Neural progenitor cell (in vitro differentiated cells): Measurements from ENCODE around the gene B3GALT5. TPM values are rescaled to one million over a fixed set of nuclear protein-coding genes. Genes with fewer than 3 reads are reported as not detected.

Experiments used
- DNase-seq: peaks from one replicate; pipeline ENCODE4 v3.0.0-alpha.2; 2016; ENCODE audit warnings: low spot score
- H2AFZ ChIP-seq: fragments of 200-600 bp; sonication (generic); replicated peaks from 2 replicates; pipeline ENCODE4 v1.6.1; 2016; ENCODE audit warnings: antibody characterized with exemption
- H3F3A ChIP-seq: fragments of 200-600 bp; sonication (generic); 2 replicates; pipeline ENCODE4 v1.6.1; 2016; ENCODE audit warnings: antibody characterized with exemption, low read depth
- H3K27ac ChIP-seq: fragments of 200-600 bp; sonication (generic); 2 replicates; pipeline ENCODE4 v1.5.1; 2016; ENCODE audit warnings: mild to moderate bottlenecking
- H3K27me3 ChIP-seq: fragments of 200-600 bp; sonication (generic); 2 replicates; pipeline ENCODE4 v1.6.1; 2016; ENCODE audit warnings: mild to moderate bottlenecking, moderate library complexity
- H3K36me3 ChIP-seq: fragments of 200-600 bp; sonication (generic); 2 replicates; pipeline ENCODE4 v1.5.1; 2016
- H3K4me1 ChIP-seq: fragments of 200-600 bp; sonication (generic); 2 replicates; pipeline ENCODE4 v1.6.1; 2016; ENCODE audit warnings: mixed run types
- H3K4me2 ChIP-seq: fragments of 200-600 bp; sonication (generic); 2 replicates; pipeline ENCODE4 v1.6.1; 2016
- H3K4me3 ChIP-seq: fragments of 200-600 bp; sonication (generic); 2 replicates; pipeline ENCODE4 v1.5.1; 2016
- H3K79me2 ChIP-seq: fragments of 200-600 bp; sonication (generic); 2 replicates; pipeline ENCODE4 v1.6.1; 2016; ENCODE audit warnings: low read depth
- H3K9ac ChIP-seq: fragments of 200-600 bp; sonication (generic); 2 replicates; pipeline ENCODE4 v1.6.1; 2016
- H3K9me3 ChIP-seq: fragments of 200-600 bp; sonication (generic); 2 replicates; pipeline ENCODE4 v1.5.1; 2016; ENCODE audit warnings: low read depth
- H4K20me1 ChIP-seq: fragments of 200-600 bp; sonication (generic); 2 replicates; pipeline ENCODE4 v1.6.1; 2016; ENCODE audit warnings: low read depth
- H3K27ac Mint-ChIP-seq: 3 replicates; pipeline ENCODE4 v1.8.0; 2021; ENCODE audit warnings: mixed read lengths
- H3K27me3 Mint-ChIP-seq: 2 replicates; pipeline ENCODE4 v1.8.0; 2022; ENCODE audit warnings: low read depth, mild to moderate bottlenecking, inconsistent platforms, moderate library complexity, mixed read lengths; ENCODE audit not compliant: insufficient read depth
- H3K36me3 Mint-ChIP-seq: 3 replicates; pipeline ENCODE4 v1.8.0; 2021; ENCODE audit warnings: mixed read lengths
- H3K4me1 Mint-ChIP-seq: 3 replicates; pipeline ENCODE4 v1.8.0; 2021; ENCODE audit warnings: mixed read lengths
- H3K4me3 Mint-ChIP-seq: 3 replicates; pipeline ENCODE4 v1.8.0; 2021; ENCODE audit warnings: mild to moderate bottlenecking, moderate library complexity, mixed read lengths
- H3K9me3 Mint-ChIP-seq: 3 replicates; pipeline ENCODE4 v1.8.0; 2020; ENCODE audit warnings: mixed read lengths
- CTCF ChIP-seq: fragments of 200-600 bp; sonication (generic); IDR thresholded peaks from 2 replicates; pipeline ENCODE4 v1.5.1; 2017; ENCODE audit warnings: antibody characterized with exemption, mild to moderate bottlenecking
- EZH2 ChIP-seq: fragments of 200-600 bp; sonication (generic); IDR thresholded peaks from 2 replicates; pipeline ENCODE4 v1.6.1; 2017; ENCODE audit warnings: antibody characterized with exemption, mild to moderate bottlenecking, moderate library complexity
- EZH2phosphoT487 ChIP-seq: fragments of 200-600 bp; sonication (generic); IDR thresholded peaks from 2 replicates; pipeline ENCODE4 v1.6.1; 2017; ENCODE audit warnings: antibody characterized with exemption
- total RNA-seq: library from RNA; depleted of rRNA; stranded (reverse); fragments of >200 nt; gene quantifications from 2 replicates; pipeline ENCODE4 v1.2.3, GENCODE V29; 2015; ENCODE audit warnings: low replicate concordance

Gene B3GALT5
- total RNA-seq, 1 donor from 2014 or later, result 1.3 TPM

- H3K4me1 ChIP-seq, result peaks cover 25% of the 10 kb centered on the region
- H3K4me3 ChIP-seq, result no peak overlapping the region
- H3F3A ChIP-seq, result peaks cover 14% of the 10 kb centered on the region
- no peak overlapping the region for H2AFZ ChIP-seq
- no peak overlapping the region for H3K9ac ChIP-seq
- peaks cover 8% of the 10 kb centered on the region for H3K79me2 ChIP-seq
- Mint-ChIP-seq H3K36me3 (peaks cover 4% of the 10 kb centered on the region), H3K27me3 (peaks cover 16% of the 10 kb centered on the region), H3K4me3 (peak overlapping the region; percentile 69), H3K27ac (no peak overlapping the region), H3K9me3 (no peaks in the 10 kb centered on the region), H3K4me1 (peaks cover 25% of the 10 kb centered on the region)
- H3K36me3 ChIP-seq, result no peaks in the 10 kb centered on the region
- no peaks in the 10 kb centered on the region for H3K9me3 ChIP-seq
- peak overlapping the region; percentile 83 for H3K4me2 ChIP-seq
- DNase-seq, result peak; percentile 65
- H3K27me3 ChIP-seq, result peaks cover 10% of the 10 kb centered on the region
- TF ChIP-seq CTCF, result no peak
- no peak for TF ChIP-seq EZH2phosphoT487
- no peak for TF ChIP-seq EZH2
- no peaks in the 10 kb centered on the region for H4K20me1 ChIP-seq
- no peak overlapping the region for H3K27ac ChIP-seq
These were observed 2.0 kb upstream of the B3GALT5 start for GRCh38 chr21:39610703-39611102.

GRCh38 chr21:39611551-39612190, 1.1 kb upstream of the B3GALT5 start:
- peak; percentile 25 for DNase-seq
- no peak overlapping the region for H3K27ac Mint-ChIP-seq
- Histone ChIP-seq H3K79me2 (peaks cover 8% of the 10 kb centered on the region), H3K4me1 (peaks cover 25% of the 10 kb centered on the region), H3K27me3 (peaks cover 10% of the 10 kb centered on the region), H3K4me3 (peak overlapping the region; percentile 67), H3F3A (peaks cover 14% of the 10 kb centered on the region), H2AFZ (no peak overlapping the region), H3K27ac (no peak overlapping the region), H4K20me1 (no peaks in the 10 kb centered on the region), H3K4me2 (peak overlapping the region; percentile 83), H3K36me3 (no peaks in the 10 kb centered on the region), H3K9me3 (no peaks in the 10 kb centered on the region), H3K9ac (no peak overlapping the region)
- TF ChIP-seq EZH2phosphoT487 (no peak), EZH2 (no peak), CTCF (no peak)
- H3K36me3 Mint-ChIP-seq, result peaks cover 5% of the 10 kb centered on the region
- peaks cover 25% of the 10 kb centered on the region for H3K4me1 Mint-ChIP-seq
- H3K4me3 Mint-ChIP-seq, result peak overlapping the region; percentile 85
- no peaks in the 10 kb centered on the region for H3K9me3 Mint-ChIP-seq
- H3K27me3 Mint-ChIP-seq, result peaks cover 16% of the 10 kb centered on the region

GRCh38 chr21:39613041-39613934, 548 bp downstream of the B3GALT5 start:
- TF ChIP-seq EZH2phosphoT487 (no peak), EZH2 (no peak), CTCF (no peak)
- H3K79me2 ChIP-seq, result peaks cover 8% of the 10 kb centered on the region
- peak overlapping the region; percentile 40 for H3K27ac Mint-ChIP-seq
- H3K4me1 ChIP-seq, result peaks cover 25% of the 10 kb centered on the region
- DNase-seq, result peak; percentile 39
- no peaks in the 10 kb centered on the region for H4K20me1 ChIP-seq
- H3K27ac ChIP-seq, result no peak overlapping the region
- peaks cover 16% of the 10 kb centered on the region for H3K27me3 Mint-ChIP-seq
- no peaks in the 10 kb centered on the region for H3K9me3 ChIP-seq
- peaks cover 10% of the 10 kb centered on the region for H3K27me3 ChIP-seq
- H3K36me3 Mint-ChIP-seq, result peaks cover 7% of the 10 kb centered on the region
- no peaks in the 10 kb centered on the region for H3K9me3 Mint-ChIP-seq
- H3K9ac ChIP-seq, result no peak overlapping the region
- H3K4me3 Mint-ChIP-seq, result peak overlapping the region; percentile 94
- peak overlapping the region; percentile 83 for H3K4me2 ChIP-seq
- peak overlapping the region; percentile 94 for H2AFZ ChIP-seq
- H3K4me3 ChIP-seq, result peak overlapping the region; percentile 67
- peaks cover 25% of the 10 kb centered on the region for H3K4me1 Mint-ChIP-seq
- H3F3A ChIP-seq, result peaks cover 14% of the 10 kb centered on the region
- H3K36me3 ChIP-seq, result no peaks in the 10 kb centered on the region
